DMS53 treated with DMSO at 0.1 percent for 48 hours (cell line): ENCODE measurements around the gene F5.
A peak's percentile ranks its signal among the peaks of the same experiment; 100 is the strongest.

ENCODE experiments used
- DNase-seq: peaks from one replicate; lab custom pipeline; 2025; ENCODE audit not compliant: unreplicated experiment; lab: John Stamatoyannopoulos, UW

Gene F5

GRCh38 chr1:169484101-169484500 lies 102.2 kb downstream of the F5 start:
- peak; percentile 69 for DNase-seq

- DNase-seq, result no peak
Measured at GRCh38 chr1:169483500-169483966, 102.7 kb downstream of the F5 start.

- no peak for DNase-seq
Measured at GRCh38 chr1:169479363-169480066, 106.8 kb downstream of the F5 start.

GRCh38 chr1:169478094-169478672 lies 108.1 kb downstream of the F5 start:
- no peak for DNase-seq

DNA sequence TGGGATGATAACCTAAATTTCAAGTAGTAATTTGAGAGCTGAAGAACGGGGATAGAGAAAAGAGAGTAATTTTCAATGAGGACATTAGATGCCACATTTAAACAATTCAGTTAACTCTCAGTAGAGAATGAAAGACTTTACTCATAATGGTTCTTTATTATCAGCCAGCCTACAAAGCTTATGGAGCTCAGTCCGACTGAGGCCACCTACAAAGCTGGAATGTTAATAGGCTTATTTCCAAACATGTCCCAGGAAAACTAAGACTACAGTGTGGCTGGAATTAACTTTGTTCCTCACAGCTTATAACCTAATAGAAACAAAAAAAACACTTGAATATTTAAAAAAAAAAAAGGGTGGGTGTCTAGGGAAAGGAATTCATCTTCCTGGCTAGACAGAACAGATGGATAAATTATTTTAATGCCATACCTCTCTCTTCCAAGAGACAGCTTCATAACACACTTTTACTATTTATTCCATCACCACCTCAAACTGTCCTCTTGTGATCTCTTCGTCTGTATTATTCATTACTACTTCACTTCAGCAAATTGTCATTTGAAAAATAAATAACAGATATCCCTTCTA lies 110.4 kb downstream of the F5 start:
- no peak for DNase-seq

- DNase-seq, result no peak
Measured at GRCh38 chr1:169474302-169474995, 111.8 kb downstream of the F5 start.

DNA sequence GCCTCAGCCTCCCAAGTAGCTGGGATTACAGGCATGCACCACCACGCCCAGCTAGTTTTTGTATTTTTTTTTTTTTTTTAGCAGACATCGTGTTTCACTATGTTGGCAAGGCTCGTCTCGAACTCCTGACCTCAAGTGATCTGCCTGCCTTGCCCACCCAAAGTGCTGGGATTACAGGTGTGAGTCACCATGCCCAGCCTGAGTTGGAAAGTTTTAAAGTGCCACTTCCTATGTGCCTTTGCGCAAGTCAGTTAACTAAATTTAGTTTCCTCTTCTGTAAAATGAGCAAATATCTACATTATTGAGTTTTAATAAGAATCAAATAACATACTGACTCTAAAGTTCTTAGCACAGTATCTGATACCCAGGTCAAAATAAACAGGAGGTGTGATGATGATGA lies 112.9 kb downstream of the F5 start:
- no peak for DNase-seq

GRCh38 chr1:169472738-169473137 lies 113.5 kb downstream of the F5 start:
- DNase-seq, result no peak

GRCh38 chr1:169468982-169469381 lies 117.3 kb downstream of the F5 start:
- no peak for DNase-seq

GRCh38 chr1:169466259-169467230 lies 119.7 kb downstream of the F5 start:
- peak; percentile 8 for DNase-seq

GRCh38 chr1:169465281-169465680 lies 121.0 kb downstream of the F5 start:
- no peak for DNase-seq
